HepG2 (cell line): Measurements from ENCODE around the gene CNNM3. TPM values are rescaled to one million over a fixed set of nuclear protein-coding genes. Genes with fewer than 3 reads are reported as not detected.

Experiments
- AKNA ChIP-seq: sonication (generic); formaldehyde crosslinking; IDR thresholded peaks from 2 replicates; pipeline ENCODE4 v1.4.0; 2020; ENCODE audit warnings: missing genetic modification reagents, borderline replicate concordance
- BRCA1 ChIP-seq: sonication (generic); formaldehyde crosslinking; IDR thresholded peaks from 2 replicates; pipeline ENCODE4 v1.4.0; 2020; ENCODE audit warnings: missing genetic modification reagents
- BRF2 ChIP-seq: sonication (generic); formaldehyde crosslinking; IDR thresholded peaks from 2 replicates; pipeline ENCODE4 v1.8.1; 2022; ENCODE audit warnings: mild to moderate bottlenecking, missing genetic modification reagents
- GATAD2A ChIP-seq: IDR thresholded peaks from 2 replicates; pipeline ENCODE4 v1.6.1; 2016
- HDAC2 ChIP-seq: sonication (generic); formaldehyde crosslinking; IDR thresholded peaks from 2 replicates; pipeline ENCODE4 v1.4.0; 2020; ENCODE audit warnings: missing genetic modification reagents
- HOMEZ ChIP-seq: IDR thresholded peaks from 2 replicates; pipeline ENCODE4 v1.6.1; 2016; ENCODE audit warnings: low read depth
- NCOR1 ChIP-seq: fragments of 200-600 bp; sonication (generic); IDR thresholded peaks from 2 replicates; pipeline ENCODE4 v1.7.0; 2017; ENCODE audit warnings: antibody characterized with exemption, low read length, borderline replicate concordance
- PRDM15 ChIP-seq: sonication (generic); formaldehyde crosslinking; IDR thresholded peaks from 2 replicates; pipeline ENCODE4 v1.4.0; 2020; ENCODE audit warnings: missing genetic modification reagents
- SRY ChIP-seq: sonication (generic); formaldehyde crosslinking; IDR thresholded peaks from 2 replicates; pipeline ENCODE4 v1.8.0; 2022; ENCODE audit warnings: mild to moderate bottlenecking, missing genetic modification reagents
- THRA ChIP-seq: sonication (generic); formaldehyde crosslinking; IDR thresholded peaks from 2 replicates; pipeline ENCODE4 v1.4.0; 2020; ENCODE audit warnings: missing genetic modification reagents, borderline replicate concordance
- ZFY ChIP-seq: sonication (generic); formaldehyde crosslinking; IDR thresholded peaks from 2 replicates; pipeline ENCODE4 v1.4.0; 2020; ENCODE audit warnings: missing genetic modification reagents
- ZNF10 ChIP-seq: sonication (generic); formaldehyde crosslinking; IDR thresholded peaks from 2 replicates; pipeline ENCODE4 v1.4.0; 2020; ENCODE audit warnings: mild to moderate bottlenecking, low read depth, missing genetic modification reagents, borderline replicate concordance
- ZNF232 ChIP-seq: sonication (generic); formaldehyde crosslinking; IDR thresholded peaks from 2 replicates; pipeline ENCODE4 v1.4.0; 2020; ENCODE audit warnings: missing genetic modification reagents, borderline replicate concordance
- ZNF615 ChIP-seq: sonication (generic); formaldehyde crosslinking; IDR thresholded peaks from 2 replicates; pipeline ENCODE4 v1.5.0; 2020; ENCODE audit warnings: mild to moderate bottlenecking, missing genetic modification reagents, borderline replicate concordance
- ZNF841 ChIP-seq: sonication (generic); formaldehyde crosslinking; IDR thresholded peaks from 2 replicates; pipeline ENCODE4 v1.8.1; 2023; ENCODE audit warnings: missing genetic modification reagents, borderline replicate concordance
- polyA plus RNA-seq, 8 experiments: library from polyadenylated mRNA; depleted of rRNA in 3 of 8; stranded (reverse) in 7 of 8; unstranded in 1 of 8; fragments of >200 nt; fragmentation: Illumina TruSeq in 4 of 8; extraction: Trizol in 4 of 8; gene quantifications; 2 replicates each; pipeline versions ENCODE4 v1.2.1 to v1.2.3, GENCODE V29; 2011 to 2016; ENCODE audit warnings: low read depth in 4 of 8, missing spikeins in 1 of 8, mixed read lengths in 1 of 8; ENCODE audit not compliant: insufficient read depth in 1 of 8
- total RNA-seq, 5 experiments: library from RNA; depleted of rRNA; stranded (reverse); fragments of >200 nt; fragmentation: Illumina TruSeq; extraction: Trizol; gene quantifications; 2 replicates each; pipeline ENCODE4 v1.2.3, GENCODE V29; 2016; ENCODE audit warnings: low read depth in 1 of 5

Gene CNNM3
- total and polyA plus RNA-seq, 2 of the 13 experiments (the other 11 are each of a cell fraction or from before 2014, with no cell fraction given) = 21.2 to 27.9 TPM

- no peak for TF ChIP-seq AKNA (CRISPR knock-in tag)
- no peak; the same call in 1 of the 2 replicates for TF ChIP-seq SRY
- 0 out of 2 replicates have a peak, but pooled peaks have one; percentile 9 for TF ChIP-seq BRF2
- TF ChIP-seq GATAD2A (CRISPR knock-in tag) = peak; percentile 36
- no peak; the same call in 1 of the 2 replicates for TF ChIP-seq BRCA1 (CRISPR knock-in tag)
- TF ChIP-seq PRDM15 (CRISPR knock-in tag) = 0 out of 2 replicates have a peak, but pooled peaks have one; percentile 34
- TF ChIP-seq HDAC2 = 0 out of 2 replicates have a peak, but pooled peaks have one; percentile 32
- TF ChIP-seq HOMEZ (CRISPR knock-in tag) = no peak
- TF ChIP-seq ZNF841 (CRISPR knock-in tag) = no peak
- no peak for TF ChIP-seq NCOR1
- TF ChIP-seq ZNF10 (CRISPR knock-in tag) = no peak
- peak; percentile 52; the same call in 1 of the 2 replicates for TF ChIP-seq ZNF232 (CRISPR knock-in tag)
- peak; percentile 58; the same call in 1 of the 2 replicates for TF ChIP-seq ZFY (CRISPR knock-in tag)
- TF ChIP-seq ZNF615 = no peak
- no peak for TF ChIP-seq THRA
Observed at GRCh38 chr2:96815326-96816126, 542 bp upstream of the CNNM3 start (continued).
